GM19395 (cell line): Measurements from ENCODE around the gene PTPRN2.
"Not testable (repeated sequence)": the region's sequence is repeated elsewhere in the genome, so short reads cannot be mapped to it uniquely, and the experiment has no call there.

Source experiments
- ATAC-seq: cut with Tn5 transposase; IDR thresholded peaks from one replicate; pipeline ENCODE4 v1.9.1; 2021; ENCODE audit warnings: mild to moderate bottlenecking, moderate library complexity; ENCODE audit not compliant: unreplicated experiment

PTPRN2 gene

DNA sequence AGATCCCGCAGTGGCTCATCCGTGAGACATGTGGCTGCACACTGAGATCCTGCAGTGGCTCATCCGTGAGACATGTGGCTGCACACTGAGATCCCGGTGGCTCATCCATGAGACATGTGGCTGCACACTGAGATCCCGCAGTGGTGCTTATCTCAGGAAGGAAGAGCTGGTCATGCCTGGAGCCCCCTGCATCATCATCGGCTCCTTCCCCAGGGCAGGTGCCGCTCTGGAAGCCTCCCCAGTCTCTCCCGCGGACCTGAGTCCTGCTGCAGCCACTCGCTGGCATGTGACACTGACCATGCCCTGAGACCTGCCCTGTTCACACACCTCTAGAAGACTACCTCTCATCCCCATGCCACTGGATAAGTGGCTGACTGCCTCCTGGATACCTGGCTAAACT is 181.3 kb downstream of the PTPRN2 start:
- no peak for ATAC-seq

DNA sequence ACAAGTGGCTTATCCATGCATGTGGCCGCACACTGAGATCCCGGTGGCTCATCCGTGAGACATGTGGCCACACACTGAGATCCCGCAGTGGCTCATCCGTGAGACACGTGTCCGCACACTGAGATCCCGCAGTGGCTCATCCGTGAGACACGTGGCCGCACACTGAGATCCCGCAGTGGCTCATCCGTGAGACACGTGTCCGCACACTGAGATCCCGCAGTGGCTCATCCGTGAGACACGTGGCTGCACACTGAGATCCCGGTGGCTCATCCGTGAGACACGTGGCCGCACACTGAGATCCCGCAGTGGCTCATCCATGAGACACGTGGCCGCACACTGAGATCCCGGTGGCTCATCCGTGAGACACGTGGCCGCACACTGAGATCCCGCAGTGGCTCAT is 181.9 kb downstream of the PTPRN2 start:
- ATAC-seq, result not testable (repeated sequence)

DNA sequence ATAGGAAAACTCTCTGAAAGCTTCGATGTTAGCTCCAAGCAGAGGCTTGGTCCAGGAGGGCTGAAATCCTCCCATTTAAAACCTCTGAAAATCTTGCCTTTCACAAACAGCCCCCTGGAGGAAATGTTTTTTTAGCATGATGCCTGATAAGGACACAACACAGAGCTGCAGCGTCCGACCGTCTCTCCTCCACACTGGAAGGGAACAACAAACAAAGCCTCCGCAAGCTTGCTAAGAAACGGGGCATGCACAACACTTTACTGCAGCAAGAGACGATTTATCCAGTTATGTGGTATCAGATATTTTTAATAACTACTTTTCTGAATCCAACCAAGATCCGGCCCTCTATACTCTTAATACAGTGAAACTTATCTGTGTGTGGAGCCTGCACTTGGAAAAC is 182.3 kb downstream of the PTPRN2 start:
- ATAC-seq, result no peak

DNA sequence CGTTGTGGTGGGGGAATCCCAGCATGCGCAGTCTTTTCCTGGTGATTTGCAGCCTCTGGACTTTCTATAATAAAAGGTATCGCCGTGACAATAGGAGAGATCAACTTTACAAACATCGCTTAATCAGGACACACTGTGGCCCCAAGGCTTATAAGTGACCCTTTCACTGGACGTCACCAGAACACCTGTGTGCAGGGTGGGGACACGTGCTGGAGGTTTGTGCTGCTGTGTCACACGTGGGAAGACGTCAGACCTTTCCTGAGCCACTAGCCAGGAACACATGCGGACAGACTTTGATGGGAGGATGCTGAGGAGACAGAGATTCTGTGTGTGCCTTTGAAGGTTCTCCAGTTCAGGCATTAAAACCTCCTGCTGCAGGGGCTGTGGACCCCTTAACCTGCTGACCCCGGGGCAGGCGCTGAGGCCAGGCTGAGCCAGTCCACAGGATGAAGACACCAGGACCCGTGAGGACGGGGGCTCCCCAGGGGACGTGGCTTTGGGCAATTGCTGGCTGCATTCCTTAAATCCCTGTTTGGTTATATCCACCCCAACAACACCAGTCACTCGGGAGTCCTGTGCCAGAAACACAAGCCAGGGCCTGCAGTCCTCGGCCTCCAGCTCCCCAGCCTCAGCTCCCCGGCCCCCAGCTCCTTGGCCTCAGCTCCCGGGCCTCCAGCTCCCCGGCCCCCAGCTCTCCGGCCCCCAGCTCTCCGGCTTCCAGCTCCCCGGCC is 183.4 kb downstream of the PTPRN2 start:
- no peak for ATAC-seq

DNA sequence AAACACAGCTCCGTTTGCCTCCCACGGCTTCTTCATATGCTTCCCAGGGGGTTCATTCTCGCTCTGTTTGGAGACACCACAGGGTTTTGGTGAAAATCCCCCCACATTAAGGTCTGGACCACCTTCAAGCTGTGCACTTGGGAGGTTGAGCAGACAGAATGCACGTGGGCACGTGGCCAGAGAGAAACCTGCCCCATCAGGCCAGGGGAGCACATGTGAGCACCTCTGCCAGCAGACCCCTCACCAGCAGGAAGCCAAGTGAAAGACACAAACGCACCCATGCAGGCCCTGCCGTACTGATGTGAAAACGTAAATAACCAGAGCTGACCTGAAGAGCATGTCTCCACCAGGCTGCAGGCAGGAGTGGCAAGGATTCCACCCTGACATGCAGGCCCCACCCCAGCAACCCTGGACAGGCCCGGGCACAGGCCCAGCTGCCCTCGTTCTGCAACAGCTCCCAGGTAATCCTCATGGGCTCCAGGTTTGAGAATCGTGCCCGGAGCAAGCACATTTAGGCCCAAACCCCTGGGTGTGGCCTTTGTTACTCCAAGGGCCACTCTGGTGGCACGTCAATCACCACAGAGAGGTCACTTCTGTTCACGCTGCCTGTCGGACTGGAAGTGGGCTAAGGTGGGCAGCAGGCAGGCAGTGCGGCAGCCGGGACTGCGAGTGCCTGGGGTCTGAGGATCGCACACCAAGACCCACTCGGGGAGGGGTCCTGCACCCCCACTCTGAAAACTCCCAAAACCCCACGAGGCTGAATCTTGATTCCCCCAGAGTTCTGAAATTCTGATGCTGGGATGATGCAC is 184.4 kb downstream of the PTPRN2 start:
- ATAC-seq, result no peak

DNA sequence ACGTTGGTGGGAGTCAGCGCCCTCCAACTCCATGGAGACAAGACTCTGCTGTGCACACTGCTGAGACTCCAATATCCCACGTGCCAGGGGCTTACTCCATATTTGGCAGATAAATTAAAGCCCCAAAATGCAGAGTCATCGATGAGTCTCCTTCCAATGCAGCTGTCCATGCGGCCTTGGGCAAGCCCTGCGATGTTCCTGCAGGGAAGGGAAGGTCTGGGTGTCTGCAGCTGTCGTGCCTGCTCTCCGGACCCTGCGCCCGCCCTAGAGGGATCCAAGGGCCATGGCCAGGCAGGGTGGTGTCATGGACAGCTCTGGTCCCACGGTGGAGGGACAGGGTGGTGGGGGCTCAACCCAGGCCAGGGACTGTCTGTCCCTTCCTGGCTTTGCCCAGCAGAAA is 185.2 kb downstream of the PTPRN2 start:
- no peak for ATAC-seq

DNA sequence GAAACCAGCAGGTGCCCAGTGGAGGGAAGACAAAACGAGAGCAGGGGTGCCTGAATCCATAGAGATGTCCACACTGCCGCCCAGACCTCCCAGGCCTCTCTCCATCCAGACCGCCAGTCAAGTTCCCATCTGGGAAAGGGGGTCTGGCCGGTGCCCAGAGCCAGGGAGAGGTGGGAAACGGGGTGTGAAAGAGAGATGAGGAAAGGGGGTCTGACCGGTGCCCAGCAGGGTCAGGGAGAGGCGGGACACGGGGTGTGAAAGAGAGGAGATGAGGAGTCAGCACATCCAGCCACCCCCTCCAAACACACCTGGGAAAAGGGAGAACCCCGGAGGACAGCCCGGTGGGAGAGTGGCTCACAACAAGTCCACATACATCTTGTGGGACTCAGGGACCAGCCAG is 185.8 kb downstream of the PTPRN2 start:
- ATAC-seq, result no peak

DNA sequence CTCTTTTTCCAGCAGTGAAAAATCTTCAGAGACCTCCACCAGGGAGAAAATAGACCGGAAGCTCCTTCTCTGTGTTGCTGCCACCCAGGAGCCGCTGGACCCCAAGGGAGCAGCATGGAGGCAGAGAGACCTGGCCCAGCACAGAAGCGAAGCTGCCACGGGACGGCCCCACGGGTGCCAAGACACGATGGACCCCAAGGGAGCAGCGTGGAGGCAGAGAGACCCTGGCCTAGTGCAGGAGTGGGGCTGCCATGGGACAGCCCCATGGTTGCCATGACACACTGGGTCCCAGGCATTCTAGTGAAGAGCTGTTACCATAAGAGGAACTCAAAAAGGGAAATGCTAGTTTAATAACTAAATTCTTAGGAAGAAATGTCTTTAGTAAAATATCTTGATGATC is 186.3 kb downstream of the PTPRN2 start:
- ATAC-seq, result no peak

DNA sequence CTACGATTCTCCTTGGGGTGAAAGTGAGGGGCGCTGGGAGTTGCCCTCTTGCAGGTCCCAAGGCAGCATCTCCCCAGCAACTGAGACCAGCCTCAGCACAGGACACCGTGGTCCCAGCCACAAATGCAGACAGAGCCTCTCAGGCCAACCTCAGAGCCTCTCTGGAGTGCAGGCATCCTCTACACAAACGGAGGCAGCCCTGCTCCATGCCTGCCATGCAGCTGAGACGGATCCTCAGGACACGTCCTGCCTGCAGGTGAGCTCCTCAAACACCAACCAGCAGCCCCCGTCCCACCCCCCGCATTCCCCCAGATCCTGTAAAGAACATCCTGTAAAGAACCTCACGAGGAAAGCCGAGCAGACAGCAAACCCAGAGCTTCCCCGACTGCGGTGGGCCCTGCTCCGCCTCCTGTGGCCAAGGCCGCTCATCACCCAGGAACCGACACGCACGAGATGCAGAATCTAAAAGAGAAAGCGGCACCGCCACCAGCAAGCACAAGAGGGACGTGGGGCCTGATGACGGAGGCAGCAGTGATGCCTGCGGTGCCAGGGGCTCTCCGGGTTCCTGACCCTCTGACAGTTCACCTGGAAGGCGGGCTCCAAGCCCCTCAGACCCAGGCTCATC is 186.9 kb downstream of the PTPRN2 start:
- no peak for ATAC-seq

DNA sequence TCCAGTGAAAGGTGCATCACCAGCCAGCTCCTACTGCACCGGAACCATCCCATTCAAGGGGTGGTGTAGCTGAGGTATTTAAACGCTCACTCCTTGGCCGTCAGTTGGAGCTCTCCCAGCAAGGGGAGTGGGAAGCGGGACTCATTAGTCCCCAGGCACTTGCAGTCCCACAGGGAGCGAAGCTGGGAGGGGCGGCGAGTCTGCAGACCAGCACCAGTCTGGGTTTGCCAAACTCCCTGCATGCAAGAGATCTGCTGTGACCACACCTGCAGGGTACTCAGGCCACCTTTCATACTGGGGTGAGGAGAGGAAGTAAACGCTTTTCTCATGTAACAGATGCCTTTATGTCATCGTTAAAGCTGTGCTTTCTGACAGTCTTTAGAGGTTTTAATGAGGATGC is 187.9 kb downstream of the PTPRN2 start:
- ATAC-seq, result no peak

DNA sequence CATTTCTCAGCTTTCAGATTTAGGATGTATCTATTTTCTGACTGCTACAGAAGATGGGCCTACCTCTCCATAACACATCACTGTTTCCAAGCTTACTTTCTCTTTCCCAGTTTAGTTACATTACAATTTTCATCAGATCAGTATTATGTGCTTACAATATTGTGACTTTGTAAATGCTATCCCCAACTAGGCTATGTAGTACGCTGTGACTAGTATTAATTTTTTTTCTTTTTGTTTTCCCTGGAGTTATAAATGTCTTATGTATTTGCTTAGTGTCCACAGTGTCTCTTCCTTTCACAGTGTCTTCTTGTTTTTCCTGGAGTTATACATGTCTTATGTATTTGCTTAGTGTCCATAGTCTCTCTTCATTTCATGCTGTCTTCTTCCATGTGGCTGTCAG is 188.9 kb downstream of the PTPRN2 start:
- no peak for ATAC-seq

DNA sequence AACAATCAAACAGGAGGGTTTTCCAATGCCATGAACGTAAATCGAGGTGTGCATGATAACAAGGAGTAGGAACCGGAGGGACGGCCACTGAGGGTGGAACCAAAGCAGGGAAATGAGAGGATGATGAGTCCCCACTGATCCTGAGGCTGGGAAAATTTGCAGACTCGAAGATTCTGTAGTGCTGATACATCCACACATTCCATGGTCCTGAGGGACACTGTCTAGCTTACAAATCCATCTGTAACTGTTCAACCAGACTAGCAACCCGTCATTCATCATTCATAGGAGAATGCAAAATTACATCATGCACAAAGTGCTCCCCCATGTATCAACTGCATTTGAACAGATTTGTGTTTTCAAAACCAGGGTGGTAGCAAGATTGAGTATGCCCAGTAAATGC is 189.7 kb downstream of the PTPRN2 start:
- no peak for ATAC-seq

DNA sequence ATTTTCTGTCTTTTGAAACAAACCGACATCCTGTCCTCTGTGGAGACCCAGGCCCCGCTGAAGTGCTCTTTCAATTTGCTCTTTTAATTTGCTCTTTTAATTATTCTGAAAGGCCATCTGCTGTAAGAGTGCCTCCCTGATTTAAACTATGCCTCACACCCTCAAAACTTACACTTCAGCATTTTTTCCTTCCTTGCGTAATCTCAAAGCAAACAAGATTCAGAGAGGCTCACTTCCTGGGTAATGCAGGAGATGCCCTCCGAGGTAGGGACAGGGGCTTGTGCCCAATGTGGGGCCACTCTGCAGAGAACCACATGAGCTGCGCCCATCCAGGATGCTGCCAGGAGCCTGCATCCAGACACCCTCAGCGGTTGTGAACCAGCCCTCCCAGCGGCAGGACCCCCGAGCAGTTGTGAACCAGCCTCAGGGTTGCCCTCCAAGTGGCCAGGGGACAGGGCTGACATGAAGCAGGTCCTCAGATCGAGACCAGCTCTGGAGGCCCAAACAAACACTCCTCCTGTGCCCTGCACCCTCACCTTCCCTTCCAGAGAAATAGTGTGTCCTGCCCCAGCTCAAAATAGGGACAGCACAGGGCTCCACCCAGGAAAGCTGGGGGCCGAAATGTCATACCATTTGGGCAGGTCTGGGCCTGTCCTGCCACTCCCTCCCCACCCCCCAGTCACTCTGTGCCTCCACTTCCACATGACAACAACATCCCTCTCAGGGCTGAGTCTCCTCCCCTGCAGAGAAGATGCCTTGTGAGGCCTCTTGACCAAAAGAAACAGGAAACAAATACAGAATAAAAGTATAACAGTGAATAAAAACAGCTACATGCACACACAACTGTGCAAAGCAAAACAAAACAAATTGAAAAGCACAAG is 190.4 kb downstream of the PTPRN2 start:
- ATAC-seq, result no peak

DNA sequence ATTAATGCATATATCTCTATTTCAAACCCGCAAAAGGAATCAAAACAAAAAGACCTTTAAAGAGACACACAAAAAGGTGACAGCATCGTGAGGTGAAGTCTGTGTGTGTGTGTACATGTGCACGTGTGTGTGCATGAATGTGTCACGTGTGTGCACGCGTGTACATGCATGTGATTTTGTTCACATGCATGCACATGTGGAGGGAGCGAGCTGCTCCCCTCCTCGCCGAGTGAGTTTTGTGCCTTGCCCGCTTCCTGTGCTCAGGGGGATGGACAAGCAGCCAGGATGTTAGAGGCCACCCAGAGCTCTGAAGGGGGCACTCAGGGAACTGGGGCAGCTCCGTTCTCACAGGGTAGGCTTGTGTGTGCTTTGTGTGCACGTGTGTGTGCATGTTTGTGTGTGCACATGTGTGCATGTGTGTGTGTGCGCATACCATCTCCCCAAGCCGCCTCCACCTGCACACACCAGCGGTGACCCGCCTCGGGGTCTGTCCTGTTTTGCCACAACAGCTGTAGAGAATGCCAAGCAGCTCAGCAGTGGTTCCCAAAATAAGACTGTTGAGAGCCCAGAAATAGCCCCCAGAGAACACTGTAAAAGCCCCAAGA is 191.2 kb downstream of the PTPRN2 start:
- ATAC-seq, result no peak

DNA sequence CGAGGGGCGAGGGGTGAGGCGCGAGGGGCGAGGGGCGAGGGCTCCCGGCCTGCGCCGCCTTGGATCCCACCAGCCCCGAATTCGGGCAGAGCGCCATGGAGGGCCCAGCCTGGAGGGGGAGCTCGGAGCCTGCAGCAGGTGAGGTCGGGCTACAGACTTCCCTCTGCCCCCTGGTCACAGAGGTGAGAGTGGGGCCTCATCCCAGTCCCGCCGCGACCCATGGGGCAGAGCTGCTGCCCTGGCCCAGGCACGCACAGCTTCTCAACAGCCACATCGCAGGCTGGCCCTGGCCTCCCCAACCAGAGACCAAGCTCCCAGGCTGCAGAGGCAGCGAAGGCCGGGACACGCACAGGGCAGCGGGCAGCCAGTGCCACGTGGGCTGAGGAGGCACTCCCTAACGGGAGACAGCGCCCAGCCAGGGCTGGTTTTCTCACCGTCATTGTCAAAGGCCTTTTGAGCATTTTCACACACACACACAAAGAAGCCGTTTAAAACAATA is 191.8 kb downstream of the PTPRN2 start:
- ATAC-seq, result no peak

DNA sequence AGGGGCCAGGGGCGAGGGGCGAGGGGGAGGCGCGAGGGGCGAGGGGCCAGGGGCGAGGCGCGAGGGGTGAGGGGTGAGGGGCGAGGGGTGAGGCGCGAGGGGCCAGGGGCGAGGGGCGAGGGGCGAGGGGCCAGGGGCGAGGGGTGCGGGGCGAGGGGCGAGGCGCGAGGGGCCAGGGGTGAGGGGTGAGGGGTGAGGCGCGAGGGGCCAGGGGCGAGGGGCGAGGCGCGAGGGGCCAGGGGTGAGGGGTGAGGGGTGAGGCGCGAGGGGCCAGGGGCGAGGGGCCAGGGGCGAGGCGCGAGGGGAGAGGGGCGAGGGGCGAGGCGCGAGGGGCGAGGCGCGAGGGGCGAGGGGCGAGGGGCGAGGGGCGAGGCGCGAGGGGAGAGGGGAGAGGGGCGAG is 192.3 kb downstream of the PTPRN2 start:
- no peak for ATAC-seq

DNA sequence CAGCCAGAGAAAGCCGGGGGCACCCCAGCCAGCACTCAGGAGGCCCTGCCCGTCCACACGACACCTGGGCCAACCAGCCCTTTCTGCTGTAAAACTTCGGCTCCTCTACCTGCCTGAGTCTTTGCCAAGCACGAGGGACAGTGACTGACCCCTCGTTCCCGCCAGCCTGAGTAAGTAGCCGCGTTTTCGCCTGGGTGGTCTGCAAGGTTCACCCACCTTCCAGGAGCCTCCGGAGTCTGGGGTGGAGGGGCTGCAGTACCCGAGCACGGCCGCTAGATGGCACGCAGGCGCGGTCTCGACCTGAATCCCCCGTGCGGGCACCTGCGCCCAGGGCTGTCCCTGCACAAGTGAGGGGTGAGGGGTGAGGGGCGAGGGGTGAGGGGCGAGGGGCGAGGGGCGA is 192.7 kb downstream of the PTPRN2 start:
- ATAC-seq, result no peak

DNA sequence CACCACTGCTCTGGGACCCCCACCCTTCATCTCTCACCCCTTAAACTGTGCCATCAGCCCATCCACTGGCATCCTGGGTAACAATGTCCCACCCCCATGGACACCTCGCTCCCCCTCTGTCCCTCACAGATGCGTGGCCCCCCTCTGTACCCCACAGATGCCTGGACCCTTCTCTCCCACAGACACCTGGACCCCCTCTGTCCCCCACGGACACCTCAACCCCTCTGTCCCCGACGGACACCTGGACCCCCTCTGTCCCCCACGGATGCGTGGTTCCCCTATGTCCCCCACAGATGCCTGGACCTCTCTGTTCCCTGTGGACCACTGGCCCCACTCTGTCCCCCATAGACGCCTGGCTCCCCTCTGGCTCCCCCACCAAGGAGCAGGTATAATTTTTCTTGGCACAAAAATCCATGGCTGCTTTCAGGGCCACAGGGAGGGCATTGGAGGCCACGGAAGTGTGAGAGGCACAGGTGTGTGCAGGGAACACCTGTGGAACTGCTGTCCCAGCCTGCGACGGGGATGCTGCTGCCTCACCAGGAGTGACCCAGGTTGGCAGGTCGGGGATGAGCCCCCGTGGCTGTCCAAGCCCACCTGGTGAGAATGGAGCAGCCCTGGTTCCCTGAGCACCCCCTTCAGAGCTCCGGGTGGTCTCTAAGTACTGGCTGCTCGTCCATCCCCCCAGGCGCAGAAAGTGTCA is 193.5 kb downstream of the PTPRN2 start:
- no peak for ATAC-seq

DNA sequence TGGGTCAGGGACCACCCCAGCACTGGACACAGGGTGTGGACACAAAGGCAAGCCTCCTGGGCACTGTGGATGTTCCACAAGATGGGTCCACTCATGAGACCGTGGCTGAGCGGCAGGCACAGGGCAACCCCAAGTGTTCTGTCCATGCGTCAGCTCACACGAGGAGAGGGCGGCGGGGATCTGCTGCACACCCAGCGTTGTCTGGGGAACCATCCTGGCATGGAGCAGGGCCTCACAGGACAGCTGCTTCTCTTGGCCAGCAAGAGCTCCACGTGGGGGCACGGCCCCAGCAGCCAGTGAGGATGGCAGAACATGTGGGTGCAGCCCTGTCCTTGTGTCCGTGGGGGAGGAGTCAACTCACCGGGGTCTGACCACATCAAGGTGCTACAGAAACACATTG is 195.4 kb downstream of the PTPRN2 start:
- no peak for ATAC-seq

DNA sequence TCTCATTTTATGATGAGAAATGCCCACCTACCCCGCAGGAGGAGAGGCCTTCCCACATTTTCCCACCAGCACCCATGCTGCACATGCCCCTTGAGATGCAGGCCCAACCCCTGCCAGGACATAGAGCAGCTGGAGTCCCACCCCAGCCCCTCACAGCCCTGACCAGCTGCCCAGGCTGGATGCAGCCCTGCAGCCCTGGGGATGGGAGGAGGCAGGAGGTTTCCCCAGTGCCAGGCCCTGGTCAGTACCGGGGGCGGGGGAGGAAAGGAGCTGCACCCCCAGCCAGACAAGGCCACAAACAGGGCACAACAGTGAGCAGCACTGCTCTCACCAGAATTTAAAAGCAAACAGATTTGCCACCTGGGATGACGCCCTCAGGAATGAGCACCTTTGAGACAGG is 196.1 kb downstream of the PTPRN2 start:
- no peak for ATAC-seq
